ENCODE results near the gene UVRAG.

The UVRAG gene

GRCh38 chr11:75814677-75815344, at the start of gene UVRAG:
Gene UVRAG, plus strand, starts transcription at chr11:75815210. Its CDS starts 198 bp downstream, at chr11:75815408.
- peak; percentile 100 for DNase-seq

GRCh38 chr11:75766443-75767227, 48.4 kb upstream of the UVRAG start:
- no peak for DNase-seq

GRCh38 chr11:75767228-75767572, 47.8 kb upstream of the UVRAG start:
- no peak for DNase-seq

- DNase-seq: no peak
These were observed 47.3 kb upstream of the UVRAG start for GRCh38 chr11:75767793-75768111.

GRCh38 chr11:75768112-75768908, 46.7 kb upstream of the UVRAG start, which contains the start of gene DGAT2:
Gene DGAT2, plus strand, starts transcription at chr11:75768778. Its CDS starts 214 bp downstream, at chr11:75768992.
- DNase-seq: peak; percentile 84

GRCh38 chr11:75768909-75769771, 45.9 kb upstream of the UVRAG start:
- peak; percentile 21 for DNase-seq

- no peak for DNase-seq
These were observed 44.9 kb upstream of the UVRAG start for GRCh38 chr11:75770102-75770501.

- DNase-seq: no peak
These were observed 43.2 kb upstream of the UVRAG start for GRCh38 chr11:75771646-75772410.

GRCh38 chr11:75773595-75774353, 41.2 kb upstream of the UVRAG start:
- DNase-seq: no peak

GRCh38 chr11:75775056-75775455, 40.0 kb upstream of the UVRAG start:
- no peak for DNase-seq

- DNase-seq: no peak
These were observed 38.5 kb upstream of the UVRAG start for GRCh38 chr11:75776546-75776945.

GRCh38 chr11:75777461-75778110, 37.4 kb upstream of the UVRAG start:
- DNase-seq: no peak

- DNase-seq: no peak
These were observed 36.0 kb upstream of the UVRAG start for GRCh38 chr11:75778962-75779361.

GRCh38 chr11:75779960-75780359, 35.0 kb upstream of the UVRAG start:
- DNase-seq: no peak

- DNase-seq: peak; percentile 23
These were observed 34.1 kb upstream of the UVRAG start for GRCh38 chr11:75780888-75781287.

GRCh38 chr11:75781296-75781695, 33.7 kb upstream of the UVRAG start:
- no peak for DNase-seq

- no peak for DNase-seq
These were observed 33.2 kb upstream of the UVRAG start for GRCh38 chr11:75781831-75782230.

GRCh38 chr11:75782540-75783263, 32.3 kb upstream of the UVRAG start:
- no peak for DNase-seq

GRCh38 chr11:75783416-75784084, 31.5 kb upstream of the UVRAG start:
- DNase-seq: no peak

Measured in NCI-H146 (cell line).